GM19351 (cell line): ENCODE measurements around the gene RNASE8.

Source experiments
- ATAC-seq: cut with Tn5 transposase; IDR thresholded peaks from one replicate; pipeline ENCODE4 v1.9.1; 2021; ENCODE audit warnings: mild to moderate bottlenecking, moderate library complexity; ENCODE audit not compliant: unreplicated experiment

The RNASE8 gene

DNA sequence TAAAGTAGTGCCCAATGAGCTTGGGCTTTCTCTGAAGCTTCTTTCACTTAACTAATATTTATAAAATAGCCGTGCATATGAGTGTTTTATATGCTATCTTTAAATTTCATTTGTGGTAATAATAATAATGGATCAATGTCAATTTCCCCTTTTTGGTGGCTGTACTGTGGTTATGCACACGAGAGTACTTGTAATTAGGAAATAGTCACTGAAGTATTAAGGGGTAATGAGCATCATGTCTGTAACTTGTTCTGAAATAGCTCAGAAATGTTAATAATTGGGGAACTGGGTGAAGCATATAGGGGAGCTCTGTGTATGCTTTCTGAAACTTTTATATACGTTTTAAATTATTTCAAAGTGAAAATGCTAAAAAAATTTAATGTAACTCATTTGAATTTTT lies 7.0 kb upstream of the RNASE8 start:
- no peak for ATAC-seq

DNA sequence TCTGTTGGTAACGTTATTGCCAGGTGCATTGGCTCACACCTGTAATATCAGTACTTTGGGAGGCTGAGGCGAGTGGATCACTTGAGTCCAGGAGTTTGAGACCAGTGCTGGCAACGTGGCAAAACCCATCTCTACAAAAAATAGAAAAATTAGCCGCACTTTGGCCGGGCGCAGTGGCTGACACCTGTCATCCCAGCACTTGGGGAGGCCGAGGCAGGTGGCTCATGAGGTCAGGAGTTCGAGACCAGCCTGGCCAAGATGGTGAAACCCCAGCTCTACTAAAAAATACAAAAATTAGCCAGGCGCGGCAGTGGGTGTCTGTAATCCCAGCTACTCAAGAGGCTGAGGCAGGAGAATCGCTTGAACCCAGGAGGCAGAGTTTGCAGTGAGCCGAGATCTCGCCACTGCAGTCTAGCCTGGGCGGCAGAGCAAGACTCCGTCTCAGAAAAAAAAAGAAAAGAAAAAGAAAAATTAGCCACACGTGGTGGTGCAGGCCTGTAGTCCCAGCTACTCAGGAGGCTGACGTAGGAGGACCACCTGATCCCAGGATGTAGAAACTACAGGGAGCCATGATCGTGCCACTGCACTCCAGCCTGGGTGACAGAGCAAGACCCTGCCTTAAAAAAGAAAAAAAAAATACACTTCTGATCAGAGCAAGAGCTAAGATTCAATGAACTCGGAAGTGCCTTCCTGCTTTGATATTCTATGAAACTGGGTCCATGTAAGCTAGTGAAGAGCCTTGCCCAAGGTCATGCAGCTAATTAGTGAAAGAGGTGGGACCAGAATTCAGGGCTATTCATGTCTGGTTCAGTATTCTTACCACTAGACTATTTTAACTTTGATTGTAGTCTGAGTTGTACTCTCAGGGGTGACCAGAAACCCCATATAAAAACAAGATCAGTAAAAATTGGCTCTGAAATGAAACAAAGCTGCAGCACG lies 4.2 kb upstream of the RNASE8 start:
- ATAC-seq = no peak

DNA sequence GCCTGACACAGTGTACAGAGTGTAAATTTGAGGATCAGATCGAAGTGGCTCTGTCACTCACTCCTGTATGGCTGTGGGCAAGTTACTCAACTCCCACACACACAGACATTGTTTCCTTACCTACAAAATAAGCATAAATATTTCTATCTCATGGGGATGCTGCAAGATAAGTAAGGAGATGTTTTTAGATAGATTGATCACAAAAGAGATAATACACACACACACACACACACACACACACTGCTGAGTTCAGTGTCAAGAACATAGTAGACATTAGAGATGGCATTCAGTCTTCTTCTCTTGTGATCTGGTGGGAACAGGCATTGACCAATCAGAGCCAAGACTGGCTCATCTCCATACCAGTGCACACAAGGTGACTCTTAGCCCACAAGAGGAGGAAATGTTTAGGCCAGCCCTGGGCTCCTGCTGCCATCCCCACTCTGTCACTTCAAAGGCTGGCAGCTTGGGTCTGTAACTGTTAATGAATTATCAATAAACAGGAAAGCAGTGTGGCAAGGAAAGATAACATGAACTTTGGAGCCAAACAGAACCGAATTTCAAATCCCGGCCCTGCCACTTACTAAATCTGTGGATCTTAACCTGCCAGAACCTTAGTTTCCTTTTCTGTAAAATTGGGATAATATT lies 3.4 kb upstream of the RNASE8 start:
- ATAC-seq = no peak

- no peak for ATAC-seq
Measured at GRCh38 chr14:21054768-21055145, 2.9 kb upstream of the RNASE8 start.

DNA sequence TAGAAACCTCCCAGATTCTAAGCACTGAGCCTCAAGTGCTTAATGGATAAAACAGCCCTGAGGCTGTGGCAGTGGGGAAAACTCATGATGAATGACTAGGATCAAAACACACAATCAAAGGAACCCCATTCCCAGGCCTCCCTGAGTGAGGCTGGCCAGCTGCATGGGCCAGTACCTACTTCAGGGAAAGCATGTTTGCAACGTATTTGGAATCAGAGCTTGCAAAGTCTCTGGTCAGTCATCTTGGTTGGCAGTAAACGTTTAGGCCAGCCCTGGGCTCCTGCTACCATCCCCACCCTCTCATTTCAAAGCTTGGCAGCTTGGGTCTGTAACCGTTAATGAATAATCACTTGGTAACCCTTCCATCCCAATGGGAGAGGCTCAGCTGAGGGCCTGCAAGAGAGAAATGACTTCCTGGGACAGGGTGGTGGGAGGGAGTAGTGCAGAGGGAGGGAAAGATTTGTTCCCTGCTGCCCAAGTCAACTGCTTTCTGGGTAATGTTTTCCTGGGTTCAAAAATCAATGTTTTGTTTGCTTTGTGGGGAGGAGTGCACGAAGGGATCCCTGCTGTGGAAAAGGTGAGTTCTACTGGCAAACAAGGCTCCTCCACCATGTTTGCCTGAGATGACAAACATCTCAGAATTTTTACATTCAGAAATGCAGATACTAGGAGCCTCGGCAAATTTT lies 2.0 kb upstream of the RNASE8 start:
- no peak for ATAC-seq

DNA sequence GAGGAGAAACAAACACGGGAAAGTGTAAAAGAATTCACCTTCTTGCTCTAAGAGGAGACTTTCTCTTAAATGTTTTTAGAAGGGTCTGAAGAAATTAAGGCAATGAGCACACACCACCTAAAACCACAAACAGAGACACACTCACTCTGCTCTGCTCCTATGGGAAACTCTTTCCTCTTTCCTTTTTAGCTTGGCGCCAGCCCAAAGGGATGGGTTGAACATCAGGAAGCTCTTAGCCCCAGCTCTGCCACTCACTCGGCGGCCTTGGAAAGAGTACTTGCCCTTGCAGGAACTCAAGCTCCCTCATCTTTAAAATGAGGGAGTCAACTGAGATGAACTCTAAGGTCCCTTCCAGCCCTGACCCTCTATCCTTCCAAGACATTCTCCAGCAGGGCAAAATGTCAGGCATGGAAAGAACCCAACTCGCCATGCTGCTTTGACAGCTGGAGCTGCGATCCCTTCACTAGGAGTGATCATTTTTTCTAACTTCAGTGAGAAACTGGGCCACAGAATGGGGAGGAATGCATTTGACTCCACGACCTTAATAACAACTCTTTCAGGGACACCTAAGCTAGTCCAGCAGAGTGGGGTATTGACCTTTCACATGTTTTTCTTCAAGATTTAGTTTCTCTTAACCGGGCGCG lies 980 bp upstream of the RNASE8 start:
- ATAC-seq = no peak

GRCh38 chr14:21058903-21059302 lies 1.3 kb downstream of the RNASE8 start:
- no peak for ATAC-seq

DNA sequence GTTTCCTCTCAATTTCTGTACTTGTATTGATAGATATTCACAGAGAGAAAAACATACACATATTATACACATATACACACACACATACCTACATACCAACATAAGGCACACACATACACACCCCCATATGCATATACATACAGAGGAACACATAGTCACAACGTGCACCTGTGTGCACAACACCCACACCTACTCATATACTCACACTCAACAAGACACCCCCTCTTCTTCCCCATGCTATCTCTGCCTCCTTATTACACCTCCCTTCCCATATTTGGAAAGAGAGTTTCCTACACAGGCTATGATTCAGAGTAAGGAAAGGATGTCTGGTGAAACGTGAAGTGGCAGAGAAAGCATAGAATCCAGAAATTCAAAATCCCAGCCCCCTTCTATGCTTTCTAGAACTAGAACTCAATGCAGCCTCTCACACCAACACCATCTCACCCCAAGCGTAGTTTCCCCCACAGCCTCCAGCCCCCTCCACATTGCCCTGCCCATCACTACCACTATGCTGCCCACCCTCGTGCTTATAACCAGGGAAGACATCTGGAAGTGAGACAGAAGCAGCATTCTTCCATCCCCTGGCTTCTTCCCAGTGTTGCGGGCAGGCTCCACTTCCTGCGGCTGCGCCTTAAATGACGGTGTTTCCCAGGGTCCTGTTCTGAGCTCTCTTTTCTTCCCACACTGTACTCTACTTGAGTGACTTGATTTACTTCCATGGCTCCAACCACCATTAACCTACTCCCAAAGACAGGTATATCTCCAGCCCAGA lies 2.4 kb downstream of the RNASE8 start:
- ATAC-seq = no peak

DNA sequence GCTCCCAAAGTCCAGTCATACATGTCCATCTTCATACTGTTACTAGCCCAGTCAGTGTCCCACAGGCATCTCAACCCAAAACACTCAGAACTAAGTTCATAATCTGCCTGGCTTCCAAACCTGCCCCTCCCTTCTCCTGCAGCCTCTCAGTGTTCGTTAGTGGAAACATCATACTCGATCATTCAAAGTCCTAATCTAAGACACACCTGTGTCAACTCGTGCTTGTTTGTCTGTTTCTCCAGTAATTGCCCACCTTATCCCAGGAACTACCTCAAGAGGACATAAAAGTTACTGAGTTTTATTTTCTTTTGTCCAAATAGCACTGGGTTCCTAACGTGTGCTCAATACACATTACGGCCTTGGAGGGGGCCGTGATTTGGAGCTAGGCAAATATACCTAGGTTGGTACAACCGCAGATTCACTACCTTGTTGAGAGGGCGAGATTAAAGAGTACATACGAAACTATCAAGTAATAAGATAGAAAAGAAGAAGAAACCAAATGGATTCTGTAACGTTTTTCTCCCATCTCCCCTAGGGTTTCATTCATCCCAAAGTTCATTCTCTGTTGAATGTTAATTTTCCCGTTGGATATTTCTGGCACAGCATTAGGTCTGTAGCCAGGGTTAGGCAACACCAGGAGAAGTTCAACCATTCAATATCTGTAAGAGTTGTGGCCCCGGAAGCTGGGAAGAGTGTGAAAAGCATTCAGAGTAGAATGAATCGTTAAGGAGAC lies 3.2 kb downstream of the RNASE8 start:
- no peak for ATAC-seq

GRCh38 chr14:21061347-21061668 lies 3.7 kb downstream of the RNASE8 start:
- ATAC-seq = no peak

- no peak for ATAC-seq
Measured at GRCh38 chr14:21063479-21063878, 5.9 kb downstream of the RNASE8 start.

GRCh38 chr14:21066882-21067502 lies 9.4 kb downstream of the RNASE8 start:
- ATAC-seq = no peak

GRCh38 chr14:21068521-21069387 lies 11.1 kb downstream of the RNASE8 start:
- ATAC-seq = no peak

GRCh38 chr14:21069388-21070082 lies 11.9 kb downstream of the RNASE8 start:
- no peak for ATAC-seq

DNA sequence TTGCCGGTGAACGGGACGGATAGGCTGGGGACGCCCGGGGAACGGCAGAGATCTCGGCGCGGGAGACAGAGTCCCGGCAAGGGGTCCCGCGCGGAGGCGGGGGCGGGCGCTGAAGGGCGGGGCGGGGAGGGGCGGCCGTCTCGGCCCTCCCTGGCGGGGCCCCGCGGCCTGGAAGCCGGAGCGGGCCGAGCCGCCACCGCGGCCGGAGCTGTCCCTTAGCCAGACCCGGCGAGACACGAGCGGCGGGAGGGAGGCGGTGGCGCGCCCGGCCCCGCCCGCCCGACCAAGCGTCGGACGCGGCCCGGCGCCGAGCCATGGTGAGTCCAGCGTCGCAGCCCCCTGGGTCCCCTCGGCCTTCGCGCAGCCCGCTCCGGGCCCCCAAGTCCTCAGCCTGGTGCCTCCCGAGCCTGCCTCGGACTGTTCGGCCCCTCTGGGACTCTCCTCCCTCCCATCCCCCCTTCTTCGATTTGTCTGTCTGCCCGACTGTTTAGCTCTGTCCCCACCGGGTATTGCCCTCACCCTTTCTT lies 12.5 kb downstream of the RNASE8 start, which contains the start of gene ARHGEF40:
TSS of gene ARHGEF40 (plus strand) at position 222 of the 527 bp plus-strand sequence. CDS start at position 315, 93 bp downstream.
- no peak for ATAC-seq

GRCh38 chr14:21070610-21071224 lies 13.1 kb downstream of the RNASE8 start:
- peak; percentile 18 for ATAC-seq
